Gastrocnemius medialis (tissue), 4 donors: ENCODE measurements around the gene KCNJ15. TPM values are rescaled to one million over a fixed set of nuclear protein-coding genes. Genes with fewer than 3 reads are reported as not detected.

Experiments used
- ATAC-seq, 2 donors: fragments of 150-250 bp; one replicate each; pipeline ENCODE4 v1.9.1; 2016
- DNase-seq, 2 donors: peaks; one replicate each; pipeline ENCODE4 v3.0.0-alpha.2; 2019
- H3K27ac ChIP-seq, 4 donors: fragments of 200-600 bp; sonication (generic); 1 replicate in 1 of 4; 2 replicates in 3 of 4; pipeline ENCODE4 v1.5.1; 2016 to 2018; ENCODE audit warnings: mild to moderate bottlenecking in 2 of 4, moderate library complexity in 1 of 4
- H3K27me3 ChIP-seq, 3 donors: fragments of 200-600 bp; sonication (generic) in 2 of 3; 1 replicate in 1 of 3; 2 replicates in 2 of 3; pipeline versions ENCODE4 v1.5.1 to v1.6.0; 2016 to 2019; ENCODE audit warnings: mild to moderate bottlenecking in 1 of 3, moderate library complexity in 1 of 3
- H3K36me3 ChIP-seq, 2 donors: fragments of 200-600 bp; sonication (generic) in 1 of 2; one replicate each; pipeline ENCODE4 v1.5.1; 2017 to 2018
- H3K4me1 ChIP-seq, 2 donors: fragments of 200-600 bp; sonication (generic) in 1 of 2; one replicate each; pipeline ENCODE4 v1.5.1; 2016 to 2017; ENCODE audit warnings: mild to moderate bottlenecking in 2 of 2
- H3K4me3 ChIP-seq, 4 donors: fragments of 200-600 bp; sonication (generic) in 3 of 4; 1 replicate in 1 of 4; 2 replicates in 3 of 4; pipeline ENCODE4 v1.5.1; 2016 to 2019; ENCODE audit warnings: mild to moderate bottlenecking in 2 of 4
- H3K9me3 ChIP-seq, 3 donors: fragments of 200-600 bp; sonication (generic) in 2 of 3; 1 replicate in 1 of 3; 2 replicates in 2 of 3; pipeline ENCODE4 v1.5.1; 2016 to 2019
- POLR2A ChIP-seq, 2 donors: fragments of 450-650 bp; IDR thresholded peaks; one replicate each; pipeline ENCODE4 v1.6.1; 2017; ENCODE audit warnings: antibody characterized with exemption in 2 of 2, mild to moderate bottlenecking in 2 of 2, moderate library complexity in 2 of 2
- in situ Hi-C, 4 donors: fragments of 200-750 bp; cut with MboI; loops; one replicate each; pipeline versions ENCODE4 v1.15.0 to v1.8.0; 2017; ENCODE audit warnings: low sequenced_read_pairs in 4 of 4
- intact Hi-C: fragments of 100-400 bp; cut with DNase I; formaldehyde crosslinking; loops from one replicate; pipeline ENCODE4 v1.15.1; 2023; ENCODE audit warnings: low total_unique reads
- total RNA-seq, 4 donors: library from RNA; depleted of rRNA; stranded (reverse); fragments of >200 nt; gene quantifications; one replicate each; pipeline versions ENCODE4 v1.1.0 to v1.2.3, GENCODE V29; 2016
- TF ChIP-seq, protein P1 (sequence below), 5 experiments: fragments of 450-650 bp in 3 of 5; fragments of 200-600 bp in 2 of 5; sonication (generic) in 2 of 5; IDR thresholded peaks in 4 of 5; conservative IDR thresholded peaks in 1 of 5; 1 replicate in 4 of 5; 2 replicates in 1 of 5; pipeline ENCODE4 v1.5.1; 2016 to 2019; ENCODE audit warnings: antibody characterized with exemption in 5 of 5, mild to moderate bottlenecking in 3 of 5, moderate library complexity in 3 of 5

KCNJ15 gene
- total RNA-seq, 4 donors from 2014 or later: 0.24 to 1.5 (median 0.37) TPM

DNA sequence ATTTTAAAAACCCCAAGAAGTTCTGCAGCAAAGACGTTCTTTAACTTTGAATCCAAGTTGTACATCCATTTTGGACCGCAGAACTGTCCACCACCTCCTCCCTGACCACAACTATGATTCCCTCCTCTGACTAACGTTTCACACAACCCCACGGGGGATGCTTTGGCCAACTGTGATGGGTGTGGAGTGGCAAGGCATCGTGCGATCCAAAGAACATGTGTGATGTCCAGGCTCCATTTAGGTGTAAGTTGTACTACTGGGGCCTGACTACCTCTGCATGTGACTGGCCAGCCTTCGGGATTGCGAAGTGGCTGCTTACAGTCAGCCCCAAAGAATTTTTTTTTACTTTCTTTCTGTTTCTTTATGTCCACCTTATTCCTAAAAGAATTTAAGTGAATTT lies 6.7 kb downstream of the KCNJ15 start:
- Histone ChIP-seq H3K4me3 (no peak overlapping the region), H3K36me3 (no peaks in the 10 kb centered on the region), H3K4me1 (no peaks in the 10 kb centered on the region), H3K9me3 (no peaks in the 10 kb centered on the region), H3K27ac (no peak overlapping the region), H3K27me3 (no peaks in the 10 kb centered on the region)
- ATAC-seq (no peak), DNase-seq (peak in 1 of 2 donors; percentile 19)
- intact Hi-C loops (no loop called here), in situ Hi-C loops (no loop called here)
- no peak for TF ChIP-seq POLR2A (IDR thresholded peaks at IDR 0.05)
- TF ChIP-seq, protein P1, sequence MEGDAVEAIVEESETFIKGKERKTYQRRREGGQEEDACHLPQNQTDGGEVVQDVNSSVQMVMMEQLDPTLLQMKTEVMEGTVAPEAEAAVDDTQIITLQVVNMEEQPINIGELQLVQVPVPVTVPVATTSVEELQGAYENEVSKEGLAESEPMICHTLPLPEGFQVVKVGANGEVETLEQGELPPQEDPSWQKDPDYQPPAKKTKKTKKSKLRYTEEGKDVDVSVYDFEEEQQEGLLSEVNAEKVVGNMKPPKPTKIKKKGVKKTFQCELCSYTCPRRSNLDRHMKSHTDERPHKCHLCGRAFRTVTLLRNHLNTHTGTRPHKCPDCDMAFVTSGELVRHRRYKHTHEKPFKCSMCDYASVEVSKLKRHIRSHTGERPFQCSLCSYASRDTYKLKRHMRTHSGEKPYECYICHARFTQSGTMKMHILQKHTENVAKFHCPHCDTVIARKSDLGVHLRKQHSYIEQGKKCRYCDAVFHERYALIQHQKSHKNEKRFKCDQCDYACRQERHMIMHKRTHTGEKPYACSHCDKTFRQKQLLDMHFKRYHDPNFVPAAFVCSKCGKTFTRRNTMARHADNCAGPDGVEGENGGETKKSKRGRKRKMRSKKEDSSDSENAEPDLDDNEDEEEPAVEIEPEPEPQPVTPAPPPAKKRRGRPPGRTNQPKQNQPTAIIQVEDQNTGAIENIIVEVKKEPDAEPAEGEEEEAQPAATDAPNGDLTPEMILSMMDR (IDR thresholded peaks at IDR 0.05 in 4 of 5, conservative IDR thresholded peaks at IDR 0.05 in 1 of 5): no peak

DNA sequence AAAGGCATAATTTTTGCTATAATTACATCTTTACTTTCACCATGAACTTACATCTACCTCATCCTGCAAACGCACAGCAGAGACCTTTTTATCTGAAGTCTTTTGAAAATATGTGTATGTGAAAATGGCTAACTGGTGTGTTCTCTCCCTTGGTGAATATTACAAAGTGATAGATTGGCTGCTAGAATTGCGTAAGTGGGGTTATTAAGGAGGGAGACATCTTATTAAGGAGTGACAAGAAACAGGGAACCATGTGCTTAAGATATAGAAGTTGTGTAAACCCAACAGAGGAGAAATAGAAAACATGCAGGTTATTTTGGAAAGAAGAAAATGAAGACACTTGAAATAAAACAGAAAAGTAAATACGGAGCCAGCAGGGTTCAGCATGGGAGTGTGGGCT lies 7.8 kb downstream of the KCNJ15 start:
- Histone ChIP-seq H3K27ac (no peak overlapping the region), H3K36me3 (no peaks in the 10 kb centered on the region), H3K4me1 (no peaks in the 10 kb centered on the region), H3K4me3 (no peak overlapping the region), H3K9me3 (no peaks in the 10 kb centered on the region), H3K27me3 (no peaks in the 10 kb centered on the region)
- intact Hi-C loops (no loop called here), in situ Hi-C loops (no loop called here)
- ATAC-seq (no peak), DNase-seq (no peak)
- TF ChIP-seq, protein P1 (IDR thresholded peaks at IDR 0.05 in 4 of 5, conservative IDR thresholded peaks at IDR 0.05 in 1 of 5): no peak
- no peak for TF ChIP-seq POLR2A (IDR thresholded peaks at IDR 0.05)

DNA sequence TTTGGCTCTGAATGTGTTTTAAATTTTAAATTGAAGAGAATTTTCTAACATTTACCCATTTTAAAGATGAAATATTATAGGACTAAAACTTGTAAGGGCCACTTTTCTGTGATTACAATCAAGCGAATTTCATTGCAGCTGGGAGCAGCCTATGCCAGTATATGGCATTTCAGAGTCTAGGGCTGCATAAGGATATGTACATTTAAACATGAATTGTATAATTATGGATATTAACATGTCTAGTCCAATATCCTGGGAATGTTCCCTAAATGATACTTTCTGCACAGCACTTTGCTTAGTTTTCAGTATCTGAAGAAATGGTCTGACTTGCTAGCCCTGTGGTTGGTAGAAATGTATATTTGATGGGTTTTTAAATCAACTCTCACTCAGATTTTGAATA lies 8.4 kb downstream of the KCNJ15 start:
- DNase-seq: no peak
- H3K27me3 ChIP-seq: no peaks in the 10 kb centered on the region
- no peak overlapping the region for H3K27ac ChIP-seq
- TF ChIP-seq, protein P1 (IDR thresholded peaks at IDR 0.05 in 4 of 5, conservative IDR thresholded peaks at IDR 0.05 in 1 of 5): no peak
- no peak for TF ChIP-seq POLR2A (IDR thresholded peaks at IDR 0.05)
- in situ Hi-C loops (no loop called here), intact Hi-C loops (no loop called here)
- no peaks in the 10 kb centered on the region for H3K9me3 ChIP-seq
- H3K4me3 ChIP-seq: no peak overlapping the region
- no peaks in the 10 kb centered on the region for H3K4me1 ChIP-seq
- H3K36me3 ChIP-seq: no peaks in the 10 kb centered on the region
- ATAC-seq: no peak

DNA sequence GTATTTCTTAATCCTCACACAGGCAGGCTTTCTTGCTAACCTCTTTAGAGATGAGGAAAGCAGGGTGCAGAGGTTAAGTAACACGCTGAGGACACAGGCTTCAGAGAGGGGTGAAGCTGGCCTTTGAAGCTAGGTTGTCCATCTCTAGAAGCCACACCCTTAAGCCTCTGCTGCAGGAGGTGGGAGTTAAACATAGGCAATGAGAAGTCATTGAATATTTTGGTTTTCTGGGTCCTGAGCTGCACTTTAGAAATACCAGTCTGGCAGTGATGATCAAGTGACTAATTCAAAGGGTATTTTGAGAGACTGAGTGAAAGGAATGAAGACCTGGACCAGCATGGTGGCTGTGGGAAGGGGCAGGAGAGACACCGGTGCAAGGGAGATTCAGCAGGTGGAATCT lies 9.9 kb downstream of the KCNJ15 start:
- H3K4me1 ChIP-seq: no peaks in the 10 kb centered on the region
- H3K36me3 ChIP-seq: no peaks in the 10 kb centered on the region
- no peak overlapping the region for H3K4me3 ChIP-seq
- DNase-seq: no peak
- no peak for ATAC-seq
- H3K27me3 ChIP-seq: no peaks in the 10 kb centered on the region
- in situ Hi-C loops (no loop called here), intact Hi-C loops (no loop called here)
- no peak for TF ChIP-seq POLR2A (IDR thresholded peaks at IDR 0.05)
- TF ChIP-seq, protein P1 (IDR thresholded peaks at IDR 0.05 in 4 of 5, conservative IDR thresholded peaks at IDR 0.05 in 1 of 5): no peak
- H3K27ac ChIP-seq: no peak overlapping the region
- H3K9me3 ChIP-seq: no peaks in the 10 kb centered on the region

DNA sequence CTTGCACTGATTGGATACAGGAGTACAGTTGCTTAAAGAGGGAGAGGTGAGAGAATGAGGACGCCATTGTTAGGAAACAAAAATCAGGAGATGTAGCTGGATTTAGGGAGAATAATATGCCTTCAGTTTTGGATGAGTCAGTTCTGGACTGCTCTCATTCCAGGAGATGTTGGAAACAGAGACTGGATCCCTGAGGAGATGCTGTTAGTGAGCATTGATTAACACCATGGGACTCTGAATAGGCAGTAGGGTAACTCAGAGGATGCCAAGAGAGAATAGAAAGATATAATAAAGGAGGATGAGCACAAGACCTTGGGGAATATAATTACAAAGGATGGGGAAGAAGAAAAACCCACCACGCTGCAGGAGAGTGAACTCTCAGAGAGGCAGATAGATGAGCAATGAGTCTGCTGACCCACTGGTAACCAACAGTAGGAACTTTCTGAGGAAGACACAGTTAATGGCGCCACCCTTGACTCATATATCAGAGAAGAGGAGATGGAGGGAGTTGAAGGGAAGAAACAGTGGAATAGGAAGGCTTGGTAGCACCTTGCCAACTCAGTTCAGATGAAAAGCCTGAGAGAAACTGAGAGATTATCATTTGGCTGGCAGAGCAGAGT lies 10.5 kb downstream of the KCNJ15 start:
- Histone ChIP-seq H3K27ac (no peak overlapping the region), H3K9me3 (no peaks in the 10 kb centered on the region), H3K4me1 (no peaks in the 10 kb centered on the region), H3K4me3 (no peak overlapping the region), H3K27me3 (no peaks in the 10 kb centered on the region), H3K36me3 (no peaks in the 10 kb centered on the region)
- in situ Hi-C loops (no loop called here), intact Hi-C loops (no loop called here)
- TF ChIP-seq, protein P1 (IDR thresholded peaks at IDR 0.05 in 4 of 5, conservative IDR thresholded peaks at IDR 0.05 in 1 of 5): no peak
- no peak for TF ChIP-seq POLR2A (IDR thresholded peaks at IDR 0.05)
- ATAC-seq: no peak
- DNase-seq: no peak
